Natural killer cell (primary cell): ENCODE results near the gene B4GALT2. TPM values are rescaled to one million over a fixed set of nuclear protein-coding genes. Genes with fewer than 3 reads are reported as not detected.

Experiments
- ATAC-seq, 3 donors: fragments of 150-1000 bp in 2 of 3; fragments of 200-7000 bp in 1 of 3; cut with Tn5 transposase; 1 replicate in 1 of 3; 2 replicates in 2 of 3; pipeline ENCODE4 v1.10.0; 2021; ENCODE audit warnings: mild to moderate bottlenecking in 2 of 3, moderate library complexity in 2 of 3
- DNase-seq, 2 donors: peaks; one replicate each; pipeline versions ENCODE4 v3.0.0 to v3.0.0-alpha.2; 2013 to 2021; ENCODE audit warnings: mixed read lengths in 1 of 2
- H3K27ac ChIP-seq: one replicate; pipeline ENCODE4 v1.5.1; 2013; ENCODE audit warnings: mild to moderate bottlenecking, low read length
- H3K27me3 ChIP-seq: one replicate; pipeline ENCODE4 v1.6.1; 2013; ENCODE audit warnings: low read length; ENCODE audit not compliant: control insufficient read depth, insufficient read depth
- H3K36me3 ChIP-seq: one replicate; pipeline ENCODE4 v1.6.1; 2013; ENCODE audit warnings: low read length; ENCODE audit not compliant: control insufficient read depth, insufficient read depth
- H3K4me1 ChIP-seq: one replicate; pipeline ENCODE4 v1.6.1; 2013; ENCODE audit warnings: low read length; ENCODE audit not compliant: control insufficient read depth, insufficient read depth
- H3K4me3 ChIP-seq: one replicate; pipeline ENCODE4 v1.5.1; 2013; ENCODE audit warnings: low read length
- H3K9me3 ChIP-seq: one replicate; pipeline ENCODE4 v1.6.1; 2013; ENCODE audit warnings: low read length; ENCODE audit not compliant: control insufficient read depth, insufficient read depth
- H3K27ac Mint-ChIP-seq, 2 donors: one replicate each; pipeline ENCODE4 v1.8.0; 2022; ENCODE audit warnings: mild to moderate bottlenecking in 2 of 2, mixed read lengths in 2 of 2, moderate library complexity in 1 of 2
- H3K27me3 Mint-ChIP-seq, 2 donors: one replicate each; pipeline ENCODE4 v1.8.0; 2022; ENCODE audit warnings: low read depth in 2 of 2, mixed read lengths in 2 of 2
- H3K36me3 Mint-ChIP-seq: one replicate; pipeline ENCODE4 v1.8.0; 2022; ENCODE audit warnings: mixed read lengths
- H3K4me1 Mint-ChIP-seq, 2 donors: one replicate each; pipeline ENCODE4 v1.8.0; 2022; ENCODE audit warnings: mixed read lengths in 2 of 2
- H3K4me3 Mint-ChIP-seq: one replicate; pipeline ENCODE4 v1.8.0; 2022; ENCODE audit warnings: mild to moderate bottlenecking, moderate library complexity, mixed read lengths
- H3K9me3 Mint-ChIP-seq, 2 donors: one replicate each; pipeline ENCODE4 v1.8.0; 2022; ENCODE audit warnings: mixed read lengths in 2 of 2
- WGBS: methylation state at CpG from one replicate; pipeline ENCODE4 v1.1.7; 2013; ENCODE audit warnings: missing lambda C conversion rate; ENCODE audit not compliant: insufficient coverage; 5-methylcytosine and 5-hydroxymethylcytosine counted together
- intact Hi-C: fragments of 100-400 bp; cut with micrococcal nuclease; formaldehyde crosslinking; loops from one replicate; pipeline ENCODE4 v1.14.2; 2022
- total RNA-seq, 4 donors: library from RNA; stranded (reverse); fragments of 120-200 nt in 1 of 4; gene quantifications; one replicate each; pipeline versions ENCODE4 v1.2.3 to v1.2.4, GENCODE V29; 2013 to 2022
- TF ChIP-seq, protein P1 (sequence below): fragments of 200-600 bp; IDR thresholded peaks from one replicate; pipeline ENCODE4 v1.8.0; 2022; ENCODE audit warnings: antibody characterized with exemption

B4GALT2 gene
- total RNA-seq, 3 donors from 2014 or later (not counting 1 experiment from before 2014, with no cell fraction given) = 1.5 to 5.5 (median 2.2) TPM

DNA sequence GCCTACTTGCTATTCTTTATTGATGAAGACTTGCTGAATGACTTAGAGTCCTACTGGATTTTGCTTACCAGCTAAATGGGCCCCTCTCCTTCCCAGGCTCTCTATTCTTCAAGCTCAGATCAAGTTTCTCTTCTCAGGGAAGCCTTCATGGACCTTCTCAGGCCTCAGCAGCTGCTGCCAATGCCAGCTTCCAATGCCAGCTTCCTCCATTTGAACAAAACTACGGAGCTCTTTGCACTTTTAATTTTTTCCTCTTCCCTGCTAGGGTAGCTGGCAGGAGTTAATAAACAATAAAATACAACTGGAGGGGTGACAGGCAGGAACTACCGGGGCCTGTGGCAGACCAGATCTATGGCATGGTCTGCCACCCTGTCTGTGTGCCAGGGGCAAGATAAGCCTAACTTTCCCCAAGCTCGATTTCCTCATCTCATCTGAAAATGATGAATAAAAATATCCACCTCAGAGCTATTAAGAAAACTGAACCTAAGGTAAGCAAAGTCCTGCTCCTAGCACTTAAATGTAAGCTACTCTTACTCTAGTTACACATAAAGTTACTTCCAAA, 33.3 kb upstream of the B4GALT2 start:
- intact Hi-C loops = loop anchor here (1.0 kb wide), 2 partner anchors 24 to 29 kb away; partner anchors contain the start of gene ATP6V0B
- TF ChIP-seq, protein P1, sequence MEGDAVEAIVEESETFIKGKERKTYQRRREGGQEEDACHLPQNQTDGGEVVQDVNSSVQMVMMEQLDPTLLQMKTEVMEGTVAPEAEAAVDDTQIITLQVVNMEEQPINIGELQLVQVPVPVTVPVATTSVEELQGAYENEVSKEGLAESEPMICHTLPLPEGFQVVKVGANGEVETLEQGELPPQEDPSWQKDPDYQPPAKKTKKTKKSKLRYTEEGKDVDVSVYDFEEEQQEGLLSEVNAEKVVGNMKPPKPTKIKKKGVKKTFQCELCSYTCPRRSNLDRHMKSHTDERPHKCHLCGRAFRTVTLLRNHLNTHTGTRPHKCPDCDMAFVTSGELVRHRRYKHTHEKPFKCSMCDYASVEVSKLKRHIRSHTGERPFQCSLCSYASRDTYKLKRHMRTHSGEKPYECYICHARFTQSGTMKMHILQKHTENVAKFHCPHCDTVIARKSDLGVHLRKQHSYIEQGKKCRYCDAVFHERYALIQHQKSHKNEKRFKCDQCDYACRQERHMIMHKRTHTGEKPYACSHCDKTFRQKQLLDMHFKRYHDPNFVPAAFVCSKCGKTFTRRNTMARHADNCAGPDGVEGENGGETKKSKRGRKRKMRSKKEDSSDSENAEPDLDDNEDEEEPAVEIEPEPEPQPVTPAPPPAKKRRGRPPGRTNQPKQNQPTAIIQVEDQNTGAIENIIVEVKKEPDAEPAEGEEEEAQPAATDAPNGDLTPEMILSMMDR = no peak
- H3K4me3 ChIP-seq = peak overlapping the region; percentile 54
- Mint-ChIP-seq H3K9me3 (no peaks in the 10 kb centered on the region), H3K27me3 (no peaks in the 10 kb centered on the region), H3K36me3 (no peaks in the 10 kb centered on the region), H3K4me3 (peak overlapping the region; percentile 91), H3K27ac (peak overlapping the region; percentile 88 to 98), H3K4me1 (peaks cover 30 to 57% of the 10 kb centered on the region in 2 donors)
- H3K36me3 ChIP-seq = peaks cover 2% of the 10 kb centered on the region
- ATAC-seq (no peak), DNase-seq (no peak)
- H3K27ac ChIP-seq = peak overlapping the region; percentile 95
- 6% methylated on average over 3 of the region's 3 CpGs for WGBS
- no peaks in the 10 kb centered on the region for H3K9me3 ChIP-seq
- no peaks in the 10 kb centered on the region for H3K27me3 ChIP-seq
- H3K4me1 ChIP-seq = peaks cover 33% of the 10 kb centered on the region

DNA sequence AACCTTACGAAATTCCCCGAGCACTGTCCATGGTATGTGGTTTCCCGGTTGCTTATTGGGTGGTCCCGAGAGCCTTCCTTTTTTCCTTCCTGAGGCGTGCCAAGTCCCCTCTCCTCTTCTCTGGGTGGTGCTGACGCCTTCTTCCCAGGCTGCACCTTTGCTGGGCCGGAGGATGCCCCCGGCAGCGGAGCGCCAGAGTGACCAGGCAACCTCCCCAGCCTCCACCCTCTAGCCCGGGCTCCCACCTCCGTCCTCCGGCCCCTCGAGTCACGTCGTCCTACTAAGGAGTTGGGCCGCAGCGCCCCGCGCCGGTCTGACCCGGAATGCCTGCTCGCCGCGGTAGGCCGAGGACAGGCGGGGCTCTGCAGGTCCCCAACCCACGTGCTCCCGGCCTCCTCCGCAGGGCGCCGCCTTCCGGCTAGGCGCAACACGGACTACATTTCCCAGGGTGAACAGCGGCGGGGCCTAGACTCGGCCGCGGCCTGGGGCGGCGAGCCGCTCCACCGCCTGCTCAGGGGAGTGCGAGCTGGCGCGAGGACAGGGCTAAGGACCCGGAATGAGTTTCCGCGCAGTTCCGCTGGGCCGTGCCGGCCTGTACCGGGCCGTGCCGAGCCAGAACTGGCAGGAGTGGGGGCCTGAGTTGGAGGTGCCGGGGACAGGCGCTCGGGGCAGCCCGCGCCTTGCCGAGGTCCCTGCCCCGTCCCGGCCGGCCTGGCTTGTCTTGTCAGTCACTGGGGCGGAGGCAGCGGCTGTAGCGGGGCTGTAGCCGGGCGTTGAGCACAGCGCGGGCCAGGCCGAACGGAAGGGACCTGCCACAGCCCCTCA, 32.6 kb upstream of the B4GALT2 start, which contains the start of gene IPO13:
Gene IPO13 (plus strand): TSS at position 715 of the 825 bp plus-strand sequence. CDS start 651 bp downstream, outside the sequence.
- H3K4me1 ChIP-seq = peaks cover 33% of the 10 kb centered on the region
- peak; percentile 95 to 97 for DNase-seq
- H3K9me3 Mint-ChIP-seq = no peaks in the 10 kb centered on the region
- under 1% methylated on average over 74 of the region's 74 CpGs for WGBS
- H3K27me3 Mint-ChIP-seq = no peaks in the 10 kb centered on the region
- H3K4me1 Mint-ChIP-seq = peaks cover 35 to 64% of the 10 kb centered on the region in 2 donors
- TF ChIP-seq, protein P1 = peak; percentile 57
- ATAC-seq = peak; percentile 94 to 99 (median 96)
- no peaks in the 10 kb centered on the region for H3K36me3 Mint-ChIP-seq
- H3K27me3 ChIP-seq = no peaks in the 10 kb centered on the region
- peaks cover 2% of the 10 kb centered on the region for H3K36me3 ChIP-seq
- no peaks in the 10 kb centered on the region for H3K9me3 ChIP-seq
- H3K4me3 ChIP-seq = peak within 1 kb of the TSS; percentile 54
- intact Hi-C loops = loop anchor here (1.0 kb wide), 2 partner anchors 23 to 28 kb away; partner anchors contain the start of gene ATP6V0B
- H3K27ac Mint-ChIP-seq = peak within 1 kb of the TSS; percentile 88 to 98
- H3K4me3 Mint-ChIP-seq = peak within 1 kb of the TSS; percentile 91
- peak within 1 kb of the TSS; percentile 95 for H3K27ac ChIP-seq

DNA sequence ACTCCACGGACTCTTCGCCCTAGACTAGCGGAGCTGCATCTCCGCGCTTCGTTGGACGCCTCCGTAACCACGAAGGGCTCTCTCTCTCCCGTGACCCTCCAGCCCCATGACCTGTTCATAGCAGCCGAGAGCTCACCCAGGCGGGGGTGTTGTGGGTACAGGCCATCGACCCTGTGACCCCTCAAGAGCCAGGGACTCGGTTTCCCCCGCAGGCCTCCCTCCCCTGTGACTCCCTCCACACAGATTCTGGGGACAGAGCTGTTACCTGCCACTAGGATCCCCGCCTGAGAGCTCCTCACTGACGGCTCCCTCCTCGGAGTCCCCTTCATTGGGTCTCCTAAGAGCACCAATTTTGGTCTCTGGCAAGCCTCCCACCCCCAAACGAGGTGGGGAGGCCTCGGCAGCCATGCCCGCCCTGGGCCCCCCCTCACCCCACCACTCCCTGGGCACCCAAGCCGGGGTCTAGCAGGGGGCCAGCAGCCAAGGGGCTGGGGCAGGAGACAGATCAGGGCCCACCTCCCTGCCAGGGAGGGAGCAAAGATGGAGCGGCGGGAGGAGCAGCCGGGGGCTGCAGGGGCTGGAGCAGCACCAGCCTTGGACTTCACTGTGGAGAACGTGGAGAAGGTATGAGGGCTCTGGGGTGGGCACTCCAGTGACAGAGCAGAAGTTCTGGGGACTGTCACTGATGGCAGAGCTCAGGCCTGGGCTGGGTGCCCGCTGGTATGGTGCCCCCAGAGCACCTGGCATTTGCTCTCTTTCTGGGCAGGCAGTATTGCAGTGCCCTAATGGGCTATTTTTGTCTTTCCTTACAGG, 31.7 kb upstream of the B4GALT2 start:
- H3K27ac ChIP-seq = peak overlapping the region; percentile 95
- no peaks in the 10 kb centered on the region for H3K9me3 ChIP-seq
- peak overlapping the region; percentile 54 for H3K4me3 ChIP-seq
- no peaks in the 10 kb centered on the region for H3K27me3 Mint-ChIP-seq
- no peaks in the 10 kb centered on the region for H3K36me3 Mint-ChIP-seq
- ATAC-seq (no peak), DNase-seq (no peak)
- H3K4me1 ChIP-seq = peaks cover 33% of the 10 kb centered on the region
- peaks cover 2% of the 10 kb centered on the region for H3K36me3 ChIP-seq
- H3K4me1 Mint-ChIP-seq = peaks cover 35 to 65% of the 10 kb centered on the region in 2 donors
- peak overlapping the region; percentile 88 to 98 for H3K27ac Mint-ChIP-seq
- peak overlapping the region; percentile 91 for H3K4me3 Mint-ChIP-seq
- no peaks in the 10 kb centered on the region for H3K9me3 Mint-ChIP-seq
- intact Hi-C loops = no loop called here
- H3K27me3 ChIP-seq = no peaks in the 10 kb centered on the region
- 12% methylated on average over 26 of the region's 27 CpGs for WGBS
- TF ChIP-seq, protein P1 = no peak
